HG02571 (cell line): ENCODE measurements around the gene CDK5RAP2.

Experiments
- ATAC-seq: cut with Tn5 transposase; IDR thresholded peaks from one replicate; pipeline ENCODE4 v1.9.1; 2021; ENCODE audit warnings: mild to moderate bottlenecking, moderate library complexity; ENCODE audit not compliant: unreplicated experiment

CDK5RAP2 gene

DNA sequence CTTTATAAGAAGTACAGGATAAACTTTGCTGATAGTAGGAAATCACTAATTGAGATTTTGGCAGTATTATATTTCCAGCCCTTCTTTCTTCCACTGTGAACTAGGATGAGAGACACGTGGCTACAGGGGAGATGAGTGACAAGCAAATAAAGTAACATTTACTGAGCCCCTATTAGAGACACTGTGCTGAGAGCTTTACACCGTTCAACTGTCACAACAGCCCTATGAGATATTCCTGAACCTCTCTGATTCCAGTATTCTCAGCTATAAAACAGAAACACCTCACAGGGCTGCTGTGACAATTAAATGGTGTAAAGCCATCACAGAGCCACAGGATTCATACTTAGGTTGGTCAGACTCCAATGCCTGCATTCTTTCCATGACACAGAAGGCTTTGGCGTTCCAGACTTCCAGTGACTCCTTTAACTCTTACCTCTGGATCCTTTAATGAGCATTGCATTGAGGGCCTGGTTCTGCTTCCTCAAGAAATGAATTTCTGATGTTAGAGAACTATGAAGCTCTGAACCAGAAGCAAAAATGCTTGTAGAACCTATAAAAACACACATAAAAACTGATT, 169.0 kb downstream of the CDK5RAP2 start:
- ATAC-seq = no peak

DNA sequence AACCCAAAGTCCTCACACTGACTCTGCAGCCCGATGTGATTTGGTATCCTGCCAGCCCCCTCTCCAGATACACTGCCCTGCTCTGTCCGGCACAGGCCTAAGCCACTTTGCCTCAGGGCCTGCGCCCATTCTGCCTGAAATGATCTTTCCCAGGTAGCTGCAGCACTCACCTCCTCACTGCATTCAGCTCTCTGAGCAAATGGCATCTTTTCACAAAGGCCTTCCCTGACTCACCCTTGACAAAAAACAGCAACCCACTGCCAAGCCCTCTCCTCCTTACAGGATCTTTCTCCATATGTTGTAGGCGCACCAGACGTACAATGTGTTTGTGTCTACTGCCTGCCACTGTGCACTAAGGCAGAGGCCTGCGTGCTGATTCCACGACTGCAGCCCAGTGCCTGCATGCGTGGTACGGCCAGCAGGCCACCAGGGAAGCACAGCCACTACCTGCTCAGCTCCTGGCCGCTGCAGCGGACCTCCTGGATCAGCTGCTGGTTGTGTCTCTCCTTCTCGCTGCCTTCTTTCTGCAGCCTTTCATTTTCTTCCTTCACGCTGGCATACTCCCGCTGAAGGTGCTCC, 171.2 kb downstream of the CDK5RAP2 start:
- no peak for ATAC-seq

DNA sequence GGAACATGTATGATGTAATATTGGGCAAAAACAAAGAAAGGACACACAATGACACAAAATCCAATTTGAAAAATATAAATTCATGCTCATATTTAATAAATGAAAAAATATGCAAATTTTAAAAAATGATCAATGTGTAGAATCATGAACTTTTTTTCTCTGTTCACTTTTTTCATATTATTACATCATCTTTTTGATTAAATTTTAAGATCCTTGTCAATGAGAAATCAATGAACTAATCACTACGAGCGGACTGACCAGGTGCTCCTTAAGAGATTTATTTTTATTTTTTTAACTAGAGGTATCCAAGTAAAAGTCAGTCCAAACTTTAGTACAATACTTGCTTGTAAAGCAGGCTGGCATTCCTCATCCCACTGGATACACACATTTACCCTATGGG, 174.1 kb downstream of the CDK5RAP2 start:
- no peak for ATAC-seq

DNA sequence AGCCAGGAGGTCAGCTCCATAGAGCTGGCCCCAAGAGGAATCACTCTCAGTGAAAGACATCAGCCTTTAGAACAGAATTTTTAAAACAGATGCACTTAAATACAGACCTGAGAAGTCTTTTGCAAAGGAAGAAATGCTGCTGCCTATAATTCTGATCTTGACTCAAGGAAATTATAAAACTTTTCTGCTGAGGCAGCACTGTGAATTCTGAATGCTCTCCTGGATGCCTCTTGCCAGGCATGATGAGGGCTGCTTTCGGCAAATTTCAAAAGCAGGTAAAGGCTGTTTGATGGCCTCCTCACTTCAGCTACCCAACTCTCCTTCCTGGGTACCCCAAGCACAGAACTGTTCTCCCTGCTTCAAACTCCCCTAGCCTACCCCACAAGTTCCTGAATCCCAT, 174.8 kb downstream of the CDK5RAP2 start:
- no peak for ATAC-seq

DNA sequence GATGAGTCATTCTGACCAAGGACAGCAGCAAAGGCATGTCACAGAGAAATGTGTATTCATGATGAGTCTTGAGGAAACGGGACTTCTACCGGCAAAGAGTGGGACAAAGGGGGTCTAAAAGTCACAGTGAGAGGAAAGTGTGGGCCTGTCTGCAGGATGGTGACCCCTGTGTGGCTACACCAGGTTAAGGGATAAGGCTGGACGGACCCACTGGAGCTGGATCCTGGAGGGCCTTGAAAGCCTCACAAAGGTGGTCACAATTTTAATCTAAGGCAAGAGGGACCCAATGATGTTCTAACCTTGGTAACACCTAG, 176.5 kb downstream of the CDK5RAP2 start:
- ATAC-seq = no peak

DNA sequence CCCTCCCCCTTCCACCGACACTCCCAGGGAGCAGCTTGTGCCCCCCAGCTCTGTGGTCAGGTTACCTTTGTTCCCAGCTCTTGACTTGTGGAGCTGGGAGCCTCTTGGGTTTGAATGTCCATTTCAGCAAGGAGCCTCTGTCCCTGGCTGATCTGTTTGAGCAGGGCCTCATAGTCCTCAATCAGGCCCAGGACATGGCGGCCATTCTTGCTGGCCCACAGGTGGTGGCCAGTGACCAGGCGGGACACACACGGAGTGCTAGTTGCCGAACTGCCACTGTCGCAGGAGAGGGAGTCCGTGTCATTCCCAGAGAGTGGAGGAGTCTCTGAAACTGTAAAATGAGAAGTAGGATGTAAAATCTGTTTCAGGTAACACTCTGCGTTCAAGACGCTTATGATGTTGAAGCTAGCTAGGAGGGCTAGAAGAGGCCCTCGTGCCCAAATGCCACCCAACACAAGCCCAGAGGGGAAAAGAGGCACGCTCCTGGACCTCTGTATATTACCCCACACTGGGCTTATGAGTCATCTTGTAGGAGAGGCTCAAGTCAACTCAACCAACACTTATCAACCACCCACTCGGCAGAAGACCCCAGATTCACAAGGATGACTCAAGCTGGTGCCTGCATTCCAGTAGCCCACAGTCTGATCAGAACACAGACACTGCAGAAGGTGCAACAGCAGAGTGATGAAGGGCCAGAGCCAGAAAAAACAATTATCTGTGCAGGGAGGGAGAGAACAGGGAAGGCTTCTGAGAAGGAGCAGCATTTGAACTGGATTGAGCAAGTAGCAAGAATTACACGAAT, 177.0 kb downstream of the CDK5RAP2 start:
- no peak for ATAC-seq

DNA sequence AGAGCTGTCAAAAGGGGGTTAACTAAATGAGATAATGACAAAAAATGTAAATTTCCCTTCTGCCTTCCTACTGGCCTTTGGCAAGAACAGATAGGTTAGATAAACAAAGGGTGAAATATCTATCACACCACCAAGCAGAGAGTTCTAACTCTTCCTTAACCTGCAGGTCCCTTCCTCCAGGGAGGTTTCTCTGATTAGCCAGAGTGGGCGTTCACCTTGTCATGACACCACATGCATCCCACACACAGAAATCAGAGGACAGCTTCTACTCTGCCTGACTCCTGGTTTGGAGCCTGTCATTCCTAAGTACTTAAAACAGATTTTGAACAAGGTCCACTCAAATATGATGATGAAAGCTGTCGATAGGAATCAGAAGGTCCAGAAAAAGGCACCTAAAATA, 180.0 kb downstream of the CDK5RAP2 start:
- no peak for ATAC-seq

DNA sequence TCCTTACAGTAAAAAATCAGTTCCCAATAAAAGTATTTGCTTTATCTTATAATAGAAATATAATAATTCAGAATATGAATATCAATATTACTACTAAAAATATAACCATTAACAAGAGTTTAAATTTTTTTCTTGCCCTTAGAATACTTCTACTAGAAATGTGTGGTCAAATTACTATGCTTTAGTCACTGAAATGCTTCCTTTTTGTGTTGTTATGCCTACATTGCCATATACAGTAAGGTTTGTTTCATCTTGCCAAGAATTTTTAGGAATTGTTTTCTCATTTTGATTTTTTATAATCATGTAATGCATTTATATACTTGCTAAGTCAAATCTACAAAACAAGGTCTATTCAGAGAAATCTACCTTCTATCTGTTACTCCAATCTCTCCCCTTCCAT, 181.7 kb downstream of the CDK5RAP2 start:
- no peak for ATAC-seq

DNA sequence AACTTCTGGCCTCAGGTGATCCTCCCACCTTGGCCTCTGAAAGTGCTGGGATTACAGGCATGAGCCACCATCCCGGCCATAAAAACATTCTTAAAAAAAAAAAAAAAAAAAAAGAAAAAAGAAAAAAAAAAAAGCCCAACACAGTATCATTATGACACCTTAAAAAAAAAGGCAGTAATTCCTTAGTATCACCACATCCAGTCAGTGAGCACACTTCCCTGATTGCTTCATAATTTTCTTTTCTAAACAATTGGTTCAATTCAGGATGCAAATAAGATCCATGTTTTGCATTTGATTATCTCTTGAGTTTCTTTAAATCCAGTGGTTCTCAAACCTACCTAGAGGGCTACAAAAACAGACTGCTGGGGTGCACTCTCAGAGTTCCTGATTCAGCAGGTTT, 182.5 kb downstream of the CDK5RAP2 start:
- ATAC-seq = no peak

DNA sequence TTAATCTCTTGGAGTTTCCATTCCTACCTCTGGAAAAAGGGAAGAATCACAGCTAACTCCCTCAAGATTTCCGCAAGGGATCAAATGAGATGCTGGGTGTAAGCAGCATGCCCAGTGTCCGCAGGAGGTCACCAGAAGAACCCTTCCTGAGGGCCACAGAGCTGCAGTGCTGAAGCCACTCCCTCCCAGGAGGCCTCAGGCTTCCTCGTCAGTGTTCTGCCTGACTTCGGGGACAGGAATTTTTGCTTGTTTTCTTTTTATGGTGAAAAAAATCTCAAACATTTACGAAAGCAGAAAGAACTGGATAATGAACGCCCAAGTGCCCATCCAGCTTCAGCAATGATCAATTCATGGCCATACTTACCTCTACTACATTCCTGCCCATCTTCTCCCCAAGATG, 183.0 kb downstream of the CDK5RAP2 start:
- no peak for ATAC-seq

DNA sequence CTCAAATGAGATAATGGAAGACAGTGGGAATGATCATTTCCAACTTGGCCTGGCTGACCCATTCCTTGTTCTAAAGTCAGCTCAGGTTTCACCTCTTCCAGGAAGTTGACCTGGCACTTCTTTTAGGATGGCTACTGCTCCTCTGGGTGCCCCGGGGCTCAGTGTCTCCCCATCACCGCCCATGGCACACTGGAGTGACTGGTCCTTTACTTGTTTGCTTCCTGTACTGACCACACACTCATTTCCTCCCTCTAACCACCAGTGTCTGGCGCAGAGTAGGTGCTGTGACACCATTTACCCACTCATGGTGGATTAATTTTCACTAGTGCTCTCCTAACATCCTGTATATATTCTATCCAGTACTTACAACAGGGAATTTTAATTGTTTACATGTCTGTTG, 183.5 kb downstream of the CDK5RAP2 start:
- no peak for ATAC-seq

DNA sequence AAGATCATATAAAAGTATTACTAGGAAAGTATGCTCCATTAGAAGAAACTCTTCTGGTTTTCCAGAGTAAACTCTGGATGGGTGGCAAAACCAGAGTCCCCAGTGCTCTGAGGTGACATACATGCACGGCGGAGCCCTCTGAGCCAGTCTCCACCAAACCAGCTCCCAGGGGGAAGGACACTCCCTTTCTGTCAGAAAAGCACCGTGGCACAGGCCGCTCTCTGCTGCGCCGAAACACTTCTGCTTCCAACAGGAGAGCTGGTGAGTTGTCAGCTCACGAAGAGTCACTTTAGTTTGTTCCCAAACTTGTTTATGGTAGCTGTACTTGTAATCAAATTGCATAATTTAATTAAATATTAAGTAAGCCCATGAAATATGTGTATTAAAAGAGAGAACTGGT, 184.6 kb downstream of the CDK5RAP2 start:
- ATAC-seq = no peak

DNA sequence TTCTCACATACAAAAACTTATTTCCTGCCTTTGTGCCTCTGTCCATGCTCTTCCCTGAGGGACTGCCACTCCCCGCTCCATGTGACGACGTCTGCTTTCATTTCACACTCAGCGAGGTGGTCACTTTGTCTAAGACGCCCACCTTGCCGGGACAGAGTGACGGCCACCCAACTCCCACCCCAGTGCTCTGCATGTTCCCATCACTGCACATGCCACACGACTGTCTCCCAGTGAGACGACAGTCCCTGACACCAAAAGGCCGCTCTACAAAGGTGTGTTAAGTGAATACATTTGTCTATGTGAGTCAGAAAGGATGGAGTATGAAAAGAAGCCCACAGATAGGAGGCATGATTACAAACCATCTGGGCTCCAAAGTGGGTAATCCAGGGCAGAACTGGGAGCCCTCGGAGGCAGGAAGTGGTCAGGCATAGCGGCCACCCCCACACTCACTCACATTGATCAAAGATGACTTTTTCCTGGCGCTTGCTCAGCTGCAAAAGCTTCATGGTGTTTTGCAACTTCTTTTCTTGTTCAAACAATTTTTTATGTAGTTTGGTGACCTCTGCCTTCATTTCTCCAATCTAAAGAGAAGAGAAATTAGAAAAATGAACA, 185.8 kb downstream of the CDK5RAP2 start:
- ATAC-seq = no peak

DNA sequence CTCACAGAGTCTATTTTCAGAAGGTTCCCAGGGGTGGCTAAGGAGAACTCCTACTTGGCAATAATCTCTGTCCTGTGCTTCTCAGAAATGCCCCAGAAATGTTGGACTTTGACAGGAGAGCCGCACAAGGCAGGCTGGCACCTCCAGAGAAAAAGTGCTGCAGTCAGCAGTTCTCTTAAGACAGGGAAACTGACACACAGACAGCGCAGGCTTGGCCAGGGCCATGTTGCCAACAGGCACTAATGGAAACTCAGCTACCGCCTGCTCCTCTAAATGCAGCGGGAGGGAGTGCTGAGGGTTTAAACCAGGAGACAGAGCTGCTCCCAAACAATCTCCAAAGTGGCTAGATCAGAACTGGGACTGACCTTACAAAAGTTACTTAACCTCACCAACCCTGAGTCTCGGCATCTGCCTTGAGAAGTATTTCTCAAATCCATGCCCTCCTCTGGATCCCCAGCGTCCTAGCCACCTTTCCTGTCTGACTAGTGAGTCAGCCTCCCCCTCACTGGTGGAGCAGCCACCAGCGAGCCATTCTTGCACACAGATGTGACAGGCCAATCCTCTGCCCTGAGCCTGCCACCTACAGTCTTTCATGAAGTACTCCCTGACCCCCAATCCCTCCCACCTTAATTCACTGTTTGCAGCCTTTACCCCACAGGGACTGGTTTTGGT, 186.4 kb downstream of the CDK5RAP2 start:
- no peak for ATAC-seq

DNA sequence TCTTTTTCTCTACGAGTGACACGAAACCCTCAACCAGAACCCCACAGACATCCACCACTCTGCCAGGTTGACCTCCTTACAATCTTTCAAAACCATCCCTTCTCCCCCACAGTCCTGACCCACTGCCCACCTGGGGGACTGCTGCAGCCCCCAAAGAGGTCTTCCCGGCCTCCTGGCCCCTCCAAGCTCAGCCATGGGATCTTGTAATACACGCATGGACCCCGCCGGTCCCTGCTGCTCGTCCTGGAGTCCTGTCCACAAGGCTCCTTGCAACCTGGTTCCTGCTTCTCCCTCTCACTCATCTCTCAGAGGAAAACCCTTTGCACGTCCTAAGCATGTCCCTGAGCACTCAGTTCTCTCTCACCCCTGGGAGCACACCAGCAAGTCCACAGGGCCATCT, 187.3 kb downstream of the CDK5RAP2 start:
- ATAC-seq = no peak

DNA sequence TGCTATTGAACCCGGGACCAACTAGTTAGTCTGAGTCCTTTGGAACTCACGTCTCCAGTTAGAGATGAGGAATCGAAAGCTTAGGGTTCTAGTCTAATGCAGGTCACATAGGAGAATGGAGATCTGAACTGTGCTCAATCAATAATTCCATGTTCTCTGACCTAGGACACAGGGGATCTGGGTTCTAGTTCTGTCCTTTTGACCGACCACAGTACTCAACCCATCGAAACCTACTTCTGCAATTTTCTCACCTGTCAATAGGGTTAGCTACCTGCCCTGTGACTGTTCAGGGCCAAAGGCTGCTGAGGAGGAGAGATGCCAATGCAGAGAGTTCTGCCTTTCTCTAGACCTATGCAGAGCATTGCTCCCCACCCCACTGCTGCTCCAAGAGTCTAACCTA, 187.7 kb downstream of the CDK5RAP2 start:
- ATAC-seq = no peak

DNA sequence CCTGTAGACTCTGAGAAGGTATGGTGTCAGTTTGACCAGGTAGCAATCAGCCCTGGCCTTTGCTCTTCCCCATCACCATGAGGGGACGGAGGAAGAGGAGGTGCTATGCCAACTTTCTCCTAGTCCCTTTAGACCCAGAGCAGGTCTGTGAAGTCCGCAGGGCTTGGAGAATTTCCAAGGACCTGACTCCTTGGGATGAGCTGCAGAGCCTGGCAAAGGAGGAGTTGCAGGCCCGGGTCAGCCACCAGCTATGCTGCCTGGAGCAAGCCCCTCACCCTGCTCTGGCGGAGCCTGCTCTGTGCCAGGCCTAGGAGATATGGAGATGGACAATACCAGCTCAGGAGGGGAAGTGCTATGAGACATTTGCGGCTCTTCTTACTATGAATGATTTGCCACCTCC, 188.3 kb downstream of the CDK5RAP2 start:
- ATAC-seq = no peak

DNA sequence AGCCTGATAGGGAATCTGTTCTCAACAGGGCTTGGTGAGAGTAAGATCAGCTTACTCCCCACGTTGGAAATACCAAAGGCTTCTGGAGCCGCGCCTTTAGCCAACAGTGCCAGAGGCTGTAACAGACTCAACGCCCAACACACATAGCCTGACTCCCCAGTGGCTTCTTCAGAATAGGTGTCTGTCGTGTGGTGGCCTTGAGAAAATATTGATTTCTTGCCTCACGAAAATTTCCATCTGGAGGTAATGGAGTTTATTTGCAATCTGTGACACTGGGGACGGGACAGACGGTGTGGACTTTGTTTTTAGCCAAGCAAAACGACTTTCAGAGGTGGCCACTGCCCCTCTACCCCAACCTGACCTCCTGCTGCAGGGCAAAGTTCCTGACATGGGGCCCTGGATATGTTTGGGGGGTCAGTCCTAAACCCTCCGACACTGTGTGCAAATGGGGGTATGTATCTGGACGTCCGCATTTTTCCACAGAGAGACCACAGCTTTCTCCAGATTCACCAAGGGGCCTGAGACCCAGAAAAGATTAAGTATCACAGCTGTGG, 189.3 kb downstream of the CDK5RAP2 start:
- ATAC-seq = no peak

DNA sequence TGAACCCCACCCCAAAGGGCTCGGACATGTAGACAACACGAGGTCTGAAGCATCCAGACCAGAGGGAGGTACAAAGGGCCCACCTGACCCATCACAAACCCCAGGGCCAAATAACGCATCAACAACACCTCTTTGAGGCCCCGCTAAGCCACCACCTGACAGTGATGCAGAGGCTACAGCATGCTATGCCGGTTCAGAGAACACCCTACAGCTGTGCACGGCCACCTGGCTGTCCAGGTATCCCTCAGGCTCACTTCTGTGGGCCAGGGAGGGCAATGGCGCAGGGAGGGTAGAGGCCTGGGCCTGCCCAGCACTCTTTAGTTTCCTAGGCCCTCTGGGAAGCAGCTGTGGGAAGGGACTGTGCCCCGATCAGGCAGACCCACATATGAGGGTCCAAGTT, 190.1 kb downstream of the CDK5RAP2 start:
- ATAC-seq = no peak

DNA sequence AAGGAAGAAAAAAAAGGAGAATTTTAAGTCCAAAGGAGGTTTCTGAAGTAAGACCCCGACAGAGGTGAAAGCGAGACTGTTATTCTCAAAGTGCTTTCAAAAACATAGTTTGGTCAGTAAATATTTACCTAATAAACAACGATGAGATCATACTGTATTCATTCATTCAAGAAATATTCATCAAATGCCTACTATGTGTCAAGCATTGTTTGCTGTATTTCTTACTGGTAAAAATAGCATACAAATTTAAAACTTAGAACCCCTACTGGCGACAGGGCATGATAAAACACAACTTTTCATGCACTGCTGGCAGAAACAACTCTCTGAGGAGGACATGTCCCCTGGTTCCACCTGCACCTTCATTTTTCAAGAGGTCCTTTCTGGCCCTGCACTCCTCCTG, 190.7 kb downstream of the CDK5RAP2 start:
- no peak for ATAC-seq
